BLaER1 (cell line): ENCODE data around the gene CCDC24.

Experiments used
- H3K27ac ChIP-seq: shearing (Covaris generic); formaldehyde crosslinking; 2 replicates; pipeline ENCODE4 v1.8.1; 2022
- H3K27me3 ChIP-seq: shearing (Covaris generic); formaldehyde crosslinking; 2 replicates; pipeline ENCODE4 v1.8.1; 2022
- H3K36me3 ChIP-seq: shearing (Covaris generic); formaldehyde crosslinking; 2 replicates; pipeline ENCODE4 v1.8.1; 2022
- H3K4me1 ChIP-seq: shearing (Covaris generic); formaldehyde crosslinking; 2 replicates; pipeline ENCODE4 v1.8.1; 2022
- H3K4me2 ChIP-seq: shearing (Covaris generic); formaldehyde crosslinking; 2 replicates; pipeline ENCODE4 v1.8.1; 2022
- H3K4me3 ChIP-seq: shearing (Covaris generic); formaldehyde crosslinking; 2 replicates; pipeline ENCODE4 v1.8.1; 2022
- H3K9ac ChIP-seq: shearing (Covaris generic); formaldehyde crosslinking; 2 replicates; pipeline ENCODE4 v1.8.1; 2022
- H3K9me3 ChIP-seq: shearing (Covaris generic); formaldehyde crosslinking; 2 replicates; pipeline ENCODE4 v1.8.1; 2022
- H4K20me1 ChIP-seq: shearing (Covaris generic); formaldehyde crosslinking; 2 replicates; pipeline ENCODE4 v1.8.1; 2022
- Cebpa-rat ChIP-seq: shearing (Covaris generic); IDR thresholded peaks from 2 replicates; pipeline ENCODE4 v1.8.1; 2022

The CCDC24 gene

GRCh38 chr1:43995984-43996732 lies 4.8 kb downstream of the CCDC24 start:
- Histone ChIP-seq H3K27me3 (no peaks in the 10 kb centered on the region), H3K4me2 (peak overlapping the region; percentile 89), H3K4me3 (no peak overlapping the region), H3K9me3 (no peaks in the 10 kb centered on the region), H3K36me3 (no peaks in the 10 kb centered on the region), H3K27ac (peak overlapping the region; percentile 35), H3K4me1 (peaks cover 58% of the 10 kb centered on the region), H3K9ac (peak overlapping the region; percentile 28; the same call in 1 of the 2 replicates), H4K20me1 (no peaks in the 10 kb centered on the region)
- no peak for TF ChIP-seq Cebpa-rat

- peak overlapping the region; percentile 89 for H3K4me2 ChIP-seq
- H4K20me1 ChIP-seq = no peaks in the 10 kb centered on the region
Measured at GRCh38 chr1:43996733-43997115, 5.3 kb downstream of the CCDC24 start.

GRCh38 chr1:43997295-43997999 lies 6.0 kb downstream of the CCDC24 start:
- no peak overlapping the region for H3K9ac ChIP-seq
- no peak overlapping the region for H3K27ac ChIP-seq
- no peak for TF ChIP-seq Cebpa-rat
- H3K9me3 ChIP-seq = no peaks in the 10 kb centered on the region
- no peak overlapping the region for H3K4me2 ChIP-seq
- no peaks in the 10 kb centered on the region for H4K20me1 ChIP-seq
- H3K36me3 ChIP-seq = no peaks in the 10 kb centered on the region
- H3K27me3 ChIP-seq = no peaks in the 10 kb centered on the region
- no peak overlapping the region for H3K4me3 ChIP-seq
- peaks cover 51% of the 10 kb centered on the region for H3K4me1 ChIP-seq

More at GRCh38 chr1:43996733-43997115, 5.3 kb downstream of the CCDC24 start:
- H3K36me3 ChIP-seq = no peaks in the 10 kb centered on the region
- no peak overlapping the region for H3K9ac ChIP-seq
- no peak overlapping the region for H3K4me3 ChIP-seq
- H3K27me3 ChIP-seq = no peaks in the 10 kb centered on the region
- H3K9me3 ChIP-seq = no peaks in the 10 kb centered on the region
- no peak for TF ChIP-seq Cebpa-rat
- H3K4me1 ChIP-seq = peaks cover 57% of the 10 kb centered on the region
- H3K27ac ChIP-seq = peak overlapping the region; percentile 35; the same call in 1 of the 2 replicates

GRCh38 chr1:43998000-43998378 lies 6.6 kb downstream of the CCDC24 start:
- H3K9ac ChIP-seq = no peak overlapping the region
- H3K4me2 ChIP-seq = no peak overlapping the region
- no peaks in the 10 kb centered on the region for H4K20me1 ChIP-seq
- no peak overlapping the region for H3K27ac ChIP-seq
- no peaks in the 10 kb centered on the region for H3K27me3 ChIP-seq
- H3K9me3 ChIP-seq = no peaks in the 10 kb centered on the region
- peaks cover 46% of the 10 kb centered on the region for H3K4me1 ChIP-seq
- H3K4me3 ChIP-seq = no peak overlapping the region
- H3K36me3 ChIP-seq = no peaks in the 10 kb centered on the region
- TF ChIP-seq Cebpa-rat = no peak

DNA sequence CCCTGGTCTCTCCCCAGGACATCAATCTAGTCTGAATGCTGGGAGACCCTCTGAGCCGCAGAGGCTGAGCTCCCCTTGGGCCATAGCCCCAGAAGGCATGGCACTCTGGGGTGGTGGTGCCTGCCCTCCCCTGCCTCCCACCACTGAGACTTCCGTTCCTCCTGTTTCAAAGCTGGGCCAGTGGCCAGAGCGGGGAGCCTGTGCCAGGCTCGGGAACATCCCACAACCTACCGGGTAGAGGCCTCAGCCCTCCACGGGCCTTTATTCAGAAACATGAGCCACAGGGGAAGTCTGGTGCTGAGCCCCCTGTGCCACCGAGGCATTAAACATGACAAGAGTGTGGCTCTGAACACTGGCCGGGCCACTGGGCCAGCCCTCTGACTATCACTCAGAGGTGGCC lies 8.1 kb downstream of the CCDC24 start:
- H4K20me1 ChIP-seq = no peaks in the 10 kb centered on the region
- H3K4me1 ChIP-seq = peaks cover 31% of the 10 kb centered on the region
- no peak for TF ChIP-seq Cebpa-rat
- H3K27me3 ChIP-seq = no peaks in the 10 kb centered on the region
- H3K27ac ChIP-seq = no peak overlapping the region
- no peaks in the 10 kb centered on the region for H3K36me3 ChIP-seq
- no peak overlapping the region for H3K4me3 ChIP-seq
- H3K9me3 ChIP-seq = no peaks in the 10 kb centered on the region
- no peak overlapping the region for H3K9ac ChIP-seq
- H3K4me2 ChIP-seq = peak overlapping the region; percentile 14; the same call in 1 of the 2 replicates

DNA sequence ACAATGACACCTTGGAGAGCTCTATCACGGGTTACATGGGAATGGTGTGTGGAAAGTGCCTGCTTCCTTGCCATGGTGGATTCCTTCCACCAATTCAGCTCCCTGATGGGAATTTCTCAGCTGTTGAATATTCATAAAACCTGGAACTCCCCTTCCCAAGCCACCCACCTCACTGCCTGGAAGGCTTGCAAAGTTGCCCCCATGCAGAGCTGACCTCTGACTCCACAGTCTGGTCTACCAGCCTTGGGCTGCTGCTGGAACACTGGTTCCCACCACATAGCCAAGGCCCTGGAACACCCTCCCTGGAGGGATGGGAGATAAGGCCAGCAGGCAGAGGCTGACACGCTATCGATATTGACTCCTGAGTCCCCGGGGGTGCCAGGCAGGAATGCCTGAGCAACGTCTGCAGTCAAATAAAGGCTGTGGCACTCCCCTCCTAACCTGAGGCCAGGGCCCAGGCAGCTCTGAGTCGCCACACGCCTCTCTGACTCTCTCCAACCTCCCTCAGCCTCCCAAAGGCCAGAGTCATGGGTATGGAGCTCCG lies 8.8 kb downstream of the CCDC24 start:
- Histone ChIP-seq H3K9ac (no peak overlapping the region), H4K20me1 (no peaks in the 10 kb centered on the region), H3K4me3 (no peak overlapping the region), H3K4me2 (no peak overlapping the region), H3K4me1 (peaks cover 30% of the 10 kb centered on the region), H3K27ac (no peak overlapping the region), H3K27me3 (no peaks in the 10 kb centered on the region), H3K36me3 (no peaks in the 10 kb centered on the region), H3K9me3 (no peaks in the 10 kb centered on the region)
- no peak for TF ChIP-seq Cebpa-rat

DNA sequence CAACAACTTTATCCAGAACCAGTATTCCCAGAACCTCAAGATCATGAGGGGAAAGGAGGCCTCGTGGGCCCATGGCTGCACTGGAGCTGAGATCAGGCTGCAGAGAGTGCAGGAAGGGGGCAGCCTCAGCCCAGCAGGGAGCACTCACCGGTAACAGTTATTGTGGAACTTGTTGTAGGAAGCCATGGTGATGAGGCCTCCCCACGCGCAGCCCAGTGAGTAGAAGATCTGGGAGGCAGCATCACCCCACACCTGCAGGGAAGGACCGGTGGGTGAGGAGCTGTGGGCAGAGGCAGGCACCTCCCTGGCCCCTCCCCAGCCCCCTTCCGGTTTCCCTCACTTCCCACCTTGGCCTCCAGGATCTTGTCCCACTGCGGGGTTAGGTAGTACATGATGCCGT lies 10.8 kb downstream of the CCDC24 start:
- peaks cover 16% of the 10 kb centered on the region for H3K4me1 ChIP-seq
- H4K20me1 ChIP-seq = no peaks in the 10 kb centered on the region
- no peaks in the 10 kb centered on the region for H3K27me3 ChIP-seq
- H3K4me3 ChIP-seq = no peak overlapping the region
- H3K4me2 ChIP-seq = no peak overlapping the region
- no peaks in the 10 kb centered on the region for H3K9me3 ChIP-seq
- TF ChIP-seq Cebpa-rat = no peak
- no peaks in the 10 kb centered on the region for H3K36me3 ChIP-seq
- no peak overlapping the region for H3K9ac ChIP-seq
- no peak overlapping the region for H3K27ac ChIP-seq

- Histone ChIP-seq H3K4me1 (peaks cover 16% of the 10 kb centered on the region), H3K4me3 (no peak overlapping the region), H3K9ac (no peak overlapping the region), H3K4me2 (no peak overlapping the region), H3K27me3 (no peaks in the 10 kb centered on the region), H3K9me3 (no peaks in the 10 kb centered on the region), H3K27ac (no peak overlapping the region), H3K36me3 (no peaks in the 10 kb centered on the region), H4K20me1 (no peaks in the 10 kb centered on the region)
- no peak for TF ChIP-seq Cebpa-rat
Measured at GRCh38 chr1:44002606-44003157, 11.3 kb downstream of the CCDC24 start.

DNA sequence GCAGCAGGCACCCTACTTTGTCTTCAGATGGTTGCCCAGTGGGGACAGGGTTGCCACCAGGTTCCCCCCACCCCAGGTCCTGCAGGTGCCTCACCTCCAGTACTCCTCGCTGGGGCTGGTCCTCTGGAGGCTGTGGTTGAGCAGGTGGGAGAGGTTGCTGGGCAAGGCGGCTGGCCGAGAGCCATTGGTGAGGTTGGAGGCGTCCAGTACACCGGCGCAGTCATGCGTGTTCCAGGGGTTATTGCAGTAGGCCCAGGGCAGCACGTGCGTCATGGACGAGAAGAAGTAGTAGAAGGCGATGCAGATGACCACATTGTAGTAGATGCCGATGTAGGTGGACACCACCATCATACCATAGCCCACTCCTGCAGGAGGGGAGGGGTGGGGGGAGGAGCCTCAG lies 16.9 kb downstream of the CCDC24 start:
- H3K36me3 ChIP-seq = no peaks in the 10 kb centered on the region; the same call in 1 of the 2 replicates
- H4K20me1 ChIP-seq = no peaks in the 10 kb centered on the region
- H3K9ac ChIP-seq = no peak overlapping the region
- H3K4me1 ChIP-seq = peaks cover 32% of the 10 kb centered on the region
- no peak overlapping the region for H3K27ac ChIP-seq
- no peak overlapping the region for H3K4me3 ChIP-seq
- H3K4me2 ChIP-seq = no peak overlapping the region
- TF ChIP-seq Cebpa-rat = no peak
- H3K9me3 ChIP-seq = no peaks in the 10 kb centered on the region
- H3K27me3 ChIP-seq = no peaks in the 10 kb centered on the region
